ENCODE results near the gene ERAL1. TPM values are rescaled to one million over a fixed set of nuclear protein-coding genes. Genes with fewer than 3 reads are reported as not detected.

Gene ERAL1
- 10 to 100 TPM; 38.3 to 45.6 (median 43.4) TPM for total RNA-seq
- polyA plus RNA-seq: 10 to 100 TPM; 41.0 to 98.5 (median 58.8) TPM
- long read RNA-seq, donor 1, transcript ERAL1-201 (10 exons, 1,925 nt): major isoform, 25 of 31 reads
- long read RNA-seq, donor 1, partial matches to known transcripts: 4 of 31 reads
- long read RNA-seq, donor 1, other reads (novel, unspliced or antisense): 2 of 31 reads
- long read RNA-seq, donor 2, transcript ERAL1-201 (10 exons, 1,925 nt): major isoform, 72 of 84 reads
- long read RNA-seq, donor 2, partial matches to known transcripts: 1 of 84 reads
- long read RNA-seq, donor 2, other reads (novel, unspliced or antisense): 9 of 84 reads

DNA sequence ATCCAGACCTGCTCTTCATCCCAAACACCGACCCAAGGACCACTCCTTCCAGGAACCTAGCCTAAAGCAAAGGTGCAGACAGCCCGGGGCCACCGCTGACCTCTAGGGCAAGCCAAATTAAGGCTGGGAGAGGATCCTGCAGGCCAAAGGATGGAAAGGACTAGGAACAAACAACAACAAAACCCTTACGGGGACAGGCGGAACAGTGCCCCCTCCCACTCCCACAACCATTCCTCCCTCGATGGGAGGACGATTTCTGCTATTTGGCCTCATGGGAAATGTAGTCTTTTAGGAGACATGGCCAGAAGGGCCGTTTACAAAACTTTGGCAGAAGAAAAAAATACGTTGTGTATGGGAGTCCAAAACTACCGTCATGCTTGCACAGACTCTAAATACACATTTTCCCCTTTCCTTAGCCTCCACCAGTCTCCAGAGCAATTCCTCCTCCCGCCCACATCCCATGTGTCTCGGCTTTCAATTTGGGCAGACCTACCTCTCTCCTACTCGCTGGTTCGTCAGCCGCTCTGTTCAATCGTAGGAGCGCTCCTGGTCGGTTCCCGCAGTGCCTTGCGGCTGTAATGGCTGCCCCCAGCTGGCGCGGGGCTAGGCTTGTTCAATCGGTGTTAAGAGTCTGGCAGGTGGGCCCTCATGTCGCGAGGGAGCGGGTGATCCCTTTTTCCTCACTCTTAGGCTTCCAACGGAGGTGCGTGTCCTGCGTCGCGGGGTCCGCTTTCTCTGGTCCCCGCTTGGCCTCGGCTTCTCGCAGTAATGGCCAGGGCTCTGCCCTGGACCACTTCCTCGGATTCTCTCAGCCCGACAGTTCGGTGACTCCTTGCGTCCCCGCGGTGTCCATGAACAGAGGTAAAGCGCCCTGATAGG lies at the start of gene ERAL1:
TSS of gene ERAL1 (plus strand) at position 560 of the 879 bp plus-strand sequence. CDS start at position 579, 19 bp downstream.
- Histone ChIP-seq H3K4me1 (peaks cover 11% of the 10 kb centered on the region), H3K27ac (peak within 1 kb of the TSS; percentile 86), H3K27me3 (ENCODE audit: insufficient read depth in 3 of 3, low read length in 2 of 3) (no peaks in the 10 kb centered on the region), H3K36me3 (ENCODE audit: insufficient read depth in 1 of 2, low read depth in 1 of 2) (peaks cover 10 to 37% of the 10 kb centered on the region in 2 donors), H3K9me3 (no peaks in the 10 kb centered on the region), H3K4me3 (peak within 1 kb of the TSS; percentile 96)
- intact Hi-C loops (cut with DNase I): loop anchor here (5.0 kb wide), 2 partner anchors 42 to 43 kb away; partner anchors contain the start of gene FLOT2 (in 2 of the 2)
- WGBS, 3 donors: 0 to 1% (median 0%) methylated on average over 42 of the region's 42 CpGs
- ATAC-seq (peak; percentile 98 to 99 (median 99)), DNase-seq (peak; percentile 86 to 91)
- TF ChIP-seq, protein P1, sequence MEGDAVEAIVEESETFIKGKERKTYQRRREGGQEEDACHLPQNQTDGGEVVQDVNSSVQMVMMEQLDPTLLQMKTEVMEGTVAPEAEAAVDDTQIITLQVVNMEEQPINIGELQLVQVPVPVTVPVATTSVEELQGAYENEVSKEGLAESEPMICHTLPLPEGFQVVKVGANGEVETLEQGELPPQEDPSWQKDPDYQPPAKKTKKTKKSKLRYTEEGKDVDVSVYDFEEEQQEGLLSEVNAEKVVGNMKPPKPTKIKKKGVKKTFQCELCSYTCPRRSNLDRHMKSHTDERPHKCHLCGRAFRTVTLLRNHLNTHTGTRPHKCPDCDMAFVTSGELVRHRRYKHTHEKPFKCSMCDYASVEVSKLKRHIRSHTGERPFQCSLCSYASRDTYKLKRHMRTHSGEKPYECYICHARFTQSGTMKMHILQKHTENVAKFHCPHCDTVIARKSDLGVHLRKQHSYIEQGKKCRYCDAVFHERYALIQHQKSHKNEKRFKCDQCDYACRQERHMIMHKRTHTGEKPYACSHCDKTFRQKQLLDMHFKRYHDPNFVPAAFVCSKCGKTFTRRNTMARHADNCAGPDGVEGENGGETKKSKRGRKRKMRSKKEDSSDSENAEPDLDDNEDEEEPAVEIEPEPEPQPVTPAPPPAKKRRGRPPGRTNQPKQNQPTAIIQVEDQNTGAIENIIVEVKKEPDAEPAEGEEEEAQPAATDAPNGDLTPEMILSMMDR (IDR thresholded peaks at IDR 0.05): no peak

DNA sequence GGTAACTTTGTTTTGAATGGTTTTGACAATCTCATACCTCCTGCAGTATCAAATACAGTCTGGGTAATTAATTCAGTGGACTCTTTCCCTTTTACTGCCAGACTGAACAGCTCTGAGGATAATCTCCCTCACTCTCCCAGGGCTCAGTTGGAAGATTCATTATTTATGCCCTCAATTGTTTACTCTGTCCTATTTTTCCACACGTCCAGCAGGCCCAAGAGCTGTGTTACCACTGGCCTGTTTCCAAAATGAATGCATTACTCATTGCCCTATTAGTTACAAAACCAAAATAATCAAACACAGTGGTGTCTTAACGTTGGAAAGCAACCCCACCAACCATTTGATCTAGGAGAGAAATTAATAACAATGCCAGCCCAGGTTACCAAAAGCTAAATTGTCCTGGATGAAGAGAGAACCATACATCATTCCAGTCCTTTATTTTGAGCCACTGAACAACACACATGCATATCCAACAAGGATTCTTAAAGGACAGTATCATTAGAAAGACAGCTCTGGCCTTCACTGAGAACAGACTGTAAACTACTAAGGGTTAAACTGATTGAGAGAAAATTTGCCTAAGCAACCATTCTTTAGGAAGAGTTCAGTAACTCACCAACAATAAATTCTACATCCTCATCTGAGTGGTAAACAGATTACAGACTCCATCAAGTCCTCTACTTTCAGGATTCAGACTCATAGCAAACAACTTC lies 46.7 kb upstream of the ERAL1 start:
- Histone ChIP-seq H3K4me1 (peaks cover 49% of the 10 kb centered on the region), H3K36me3 (ENCODE audit: insufficient read depth in 1 of 2, low read depth in 1 of 2) (peaks cover 0 to 28% of the 10 kb centered on the region in 2 donors), H3K27ac (peak overlapping the region; percentile 89), H3K4me3 (peak overlapping the region; percentile 11), H3K27me3 (ENCODE audit: insufficient read depth in 3 of 3, low read length in 2 of 3) (no peaks in the 10 kb centered on the region), H3K9me3 (no peaks in the 10 kb centered on the region)
- ATAC-seq: peak; percentile 29 to 68 (median 46)
- intact Hi-C loops (cut with DNase I): loop anchor here (5.0 kb wide), 2 partner anchors 41 to 46 kb away; no protein-coding TSS in a partner anchor
- TF ChIP-seq, protein P1 (IDR thresholded peaks at IDR 0.05): no peak
- no peak for DNase-seq
- 1 to 3% (median 1%) methylated on average over 2 of the region's 2 CpGs for WGBS, 3 donors

DNA sequence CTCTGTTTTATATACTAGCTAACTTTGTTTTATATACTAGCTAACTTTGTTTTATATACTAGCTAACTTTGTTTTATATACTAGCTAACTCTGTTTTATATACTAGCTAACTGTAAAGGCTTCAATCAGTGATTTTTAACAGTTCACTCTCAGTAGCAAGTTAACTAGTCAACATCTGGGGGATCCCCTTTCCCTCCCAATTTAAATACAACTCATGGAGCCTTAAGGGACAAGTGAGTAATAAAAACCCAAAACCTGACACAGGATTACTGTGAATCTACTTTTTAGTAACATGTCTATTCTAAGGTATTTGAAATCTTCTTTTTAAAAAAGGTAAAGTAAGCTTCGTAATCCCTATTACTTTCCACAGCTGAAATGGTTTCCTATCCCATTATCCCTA lies 44.4 kb upstream of the ERAL1 start:
- no peak for DNase-seq
- TF ChIP-seq, protein P1 (IDR thresholded peaks at IDR 0.05): no peak
- Histone ChIP-seq H3K36me3 (ENCODE audit: insufficient read depth in 1 of 2, low read depth in 1 of 2) (peaks cover 0 to 7% of the 10 kb centered on the region in 2 donors), H3K9me3 (no peaks in the 10 kb centered on the region), H3K27ac (no peak overlapping the region), H3K27me3 (ENCODE audit: insufficient read depth in 3 of 3, low read length in 2 of 3) (no peaks in the 10 kb centered on the region), H3K4me3 (no peak overlapping the region), H3K4me1 (peaks cover 52% of the 10 kb centered on the region)
- WGBS, 3 donors: 97% methylated on average over 1 of the region's 1 CpG
- no peak for ATAC-seq
- intact Hi-C loops (cut with DNase I): loop anchor here in 1 of 2 donors (5.0 kb wide), 1 partner anchor 47 kb away; the partner anchor contains the start of gene ERAL1

DNA sequence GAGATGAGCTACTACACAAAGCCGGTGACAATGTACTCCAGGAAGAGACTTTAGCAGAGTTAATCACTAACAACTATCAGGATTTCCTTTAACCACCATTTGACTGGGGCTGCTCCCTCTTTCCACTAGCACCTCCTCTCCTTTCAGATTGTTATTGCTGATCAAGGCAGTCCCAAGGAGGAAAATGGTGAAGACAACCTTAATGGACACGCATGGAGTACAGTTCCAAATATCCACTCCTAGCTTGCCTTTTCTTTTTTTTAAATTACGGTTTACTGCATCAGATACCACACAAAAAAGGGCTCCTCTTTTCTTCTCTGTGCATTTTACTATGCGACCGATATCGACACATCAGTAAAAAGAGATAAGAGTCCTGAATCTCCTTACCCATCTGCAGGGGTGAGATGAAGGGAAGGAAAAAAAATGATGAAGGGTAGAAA lies 43.1 kb upstream of the ERAL1 start:
- Histone ChIP-seq H3K4me3 (peak overlapping the region; percentile 91), H3K36me3 (ENCODE audit: insufficient read depth in 1 of 2, low read depth in 1 of 2) (no peaks in the 10 kb centered on the region), H3K4me1 (peaks cover 48% of the 10 kb centered on the region), H3K27me3 (ENCODE audit: insufficient read depth in 3 of 3, low read length in 2 of 3) (no peaks in the 10 kb centered on the region), H3K27ac (peak overlapping the region; percentile 91), H3K9me3 (no peaks in the 10 kb centered on the region)
- intact Hi-C loops (cut with DNase I): loop anchor here in 1 of 2 donors (5.0 kb wide), 1 partner anchor 46 kb away; the partner anchor contains the start of gene ERAL1
- ATAC-seq (peak in 1 of 4 donors; percentile 14), DNase-seq (no peak)
- TF ChIP-seq, protein P1 (IDR thresholded peaks at IDR 0.05): no peak
- 6 to 9% (median 8%) methylated on average over 6 of the region's 6 CpGs for WGBS, 3 donors

Measured in psoas muscle (tissue), 8 donors.